BJ (cell line): ENCODE results near the gene DUSP2. TPM values are rescaled to one million over a fixed set of nuclear protein-coding genes. Genes with fewer than 3 reads are reported as not detected.
"Not testable (repeated sequence)": the region's sequence is repeated elsewhere in the genome, so short reads cannot be mapped to it uniquely, and the experiment has no call there.

Source experiments
- CTCF ChIA-PET: fragments of 350-600 bp; formaldehyde crosslinking; extraction: SDS; loops from one replicate; lab custom pipeline; 2021; ENCODE audit warnings: antibody characterized with exemption, inconsistent platforms; lab: Yijun Ruan, JAX
- POLR2A ChIA-PET: fragments of 300-600 bp; sonication (Branson Sonifier 250); formaldehyde crosslinking; extraction: SDS; loops from one replicate; lab custom pipeline; 2021; ENCODE audit warnings: antibody characterized with exemption; lab: Charles Lee
- DNase-seq: peaks from one replicate; pipeline ENCODE4 v3.0.0-alpha.2; 2011; ENCODE audit warnings: low read depth
- H3K27me3 ChIP-seq: 2 replicates; pipeline ENCODE4 v1.6.0; 2011; ENCODE audit warnings: low read length; ENCODE audit not compliant: control insufficient read depth, insufficient read depth
- H3K36me3 ChIP-seq: 2 replicates; pipeline ENCODE4 v1.5.1; 2011; ENCODE audit warnings: low read length; ENCODE audit not compliant: control insufficient read depth, insufficient read depth
- H3K4me3 ChIP-seq: 2 replicates; pipeline ENCODE4 v1.5.1; 2011; ENCODE audit warnings: low read depth, mild to moderate bottlenecking, control low read depth, low read length
- CTCF ChIP-seq: IDR thresholded peaks from 2 replicates; pipeline ENCODE4 v1.5.1; 2011; ENCODE audit warnings: low read depth, mild to moderate bottlenecking, control low read depth, inconsistent platforms, low read length, moderate library complexity; ENCODE audit not compliant: insufficient read depth
- polyA plus RNA-seq: library from polyadenylated mRNA; depleted of rRNA; stranded (reverse); fragments of >200 nt; gene quantifications from 2 replicates; pipeline ENCODE4 v1.2.3, GENCODE V29; 2011

The DUSP2 gene
- polyA plus RNA-seq, 1 experiment: 2.2 TPM

DNA sequence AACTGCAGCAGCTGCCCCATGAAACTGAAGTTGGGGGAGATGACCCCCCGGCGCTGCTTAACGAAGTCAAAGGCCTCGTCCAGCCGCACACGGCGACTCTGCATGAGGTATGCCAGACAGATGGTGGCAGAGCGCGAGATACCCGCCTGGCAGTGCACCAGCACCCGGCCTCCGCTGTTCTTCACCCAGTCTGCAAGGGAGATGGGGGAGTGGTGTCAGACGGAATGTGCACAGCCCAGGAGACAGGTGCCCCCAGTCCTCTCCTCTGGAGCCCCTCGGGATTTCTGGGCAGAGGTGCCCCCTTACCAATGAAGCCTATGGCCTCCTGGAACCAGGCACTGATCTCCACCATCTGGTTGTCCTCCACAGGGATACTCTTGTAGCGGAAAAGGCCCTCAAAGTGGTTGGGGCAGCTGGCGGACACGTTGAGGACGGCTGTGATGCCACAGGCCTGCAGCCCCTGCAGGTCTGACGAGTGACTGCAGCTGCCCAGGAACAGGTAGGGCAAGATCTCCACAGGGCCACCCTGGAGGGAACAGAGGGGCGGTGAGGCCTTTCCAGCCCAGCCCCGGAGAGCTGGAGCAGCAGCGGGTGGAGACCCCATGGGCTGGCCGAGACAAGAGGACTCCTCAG, 1.3 kb downstream of the DUSP2 start:
- Histone ChIP-seq H3K4me3 (peak overlapping the region; percentile 57), H3K36me3 (no peaks in the 10 kb centered on the region), H3K27me3 (no peaks in the 10 kb centered on the region)
- no peak for DNase-seq
- no peak for TF ChIP-seq CTCF
- POLR2A ChIA-PET: no interaction called here
- CTCF ChIA-PET: interaction anchor here (1.0 to 2.0 kb wide), 3 partner anchors 9 to 151 kb away, joined by 4 to 5 read pairs (median 4); no protein-coding TSS in a partner anchor

GRCh38 chr2:96143231-96143847, 1.9 kb downstream of the DUSP2 start:
- Histone ChIP-seq H3K27me3 (no peaks in the 10 kb centered on the region), H3K4me3 (no peak overlapping the region), H3K36me3 (no peaks in the 10 kb centered on the region)
- no peak for TF ChIP-seq CTCF
- ChIA-PET POLR2A (no interaction called here), CTCF (interaction anchor here (0.8 to 8.8 kb wide), 5 partner anchors 10 to 151 kb away, joined by 3 to 121 read pairs (median 4); no protein-coding TSS in a partner anchor)
- no peak for DNase-seq

GRCh38 chr2:96142217-96143113, 2.8 kb downstream of the DUSP2 start:
- Histone ChIP-seq H3K27me3 (0 out of 2 replicates have a peak, but pooled peaks cover 2% of the 10 kb centered on the region), H3K36me3 (no peaks in the 10 kb centered on the region), H3K4me3 (no peak overlapping the region)
- no peak for DNase-seq
- TF ChIP-seq CTCF: no peak
- CTCF ChIA-PET: interaction anchor here (0.7 to 8.8 kb wide), 5 partner anchors 10 to 150 kb away, joined by 3 to 121 read pairs (median 4); no protein-coding TSS in a partner anchor
- POLR2A ChIA-PET: no interaction called here

- POLR2A ChIA-PET, H3K27me3 ChIP-seq, H3K4me3 ChIP-seq, DNase-seq, H3K36me3 ChIP-seq: not testable (repeated sequence)
- CTCF ChIA-PET: interaction anchor here (8.8 kb wide), 1 partner anchor 33 kb away, joined by 121 read pairs; no protein-coding TSS in a partner anchor
Observed at GRCh38 chr2:96141624-96141967, 3.6 kb downstream of the DUSP2 start.

DNA sequence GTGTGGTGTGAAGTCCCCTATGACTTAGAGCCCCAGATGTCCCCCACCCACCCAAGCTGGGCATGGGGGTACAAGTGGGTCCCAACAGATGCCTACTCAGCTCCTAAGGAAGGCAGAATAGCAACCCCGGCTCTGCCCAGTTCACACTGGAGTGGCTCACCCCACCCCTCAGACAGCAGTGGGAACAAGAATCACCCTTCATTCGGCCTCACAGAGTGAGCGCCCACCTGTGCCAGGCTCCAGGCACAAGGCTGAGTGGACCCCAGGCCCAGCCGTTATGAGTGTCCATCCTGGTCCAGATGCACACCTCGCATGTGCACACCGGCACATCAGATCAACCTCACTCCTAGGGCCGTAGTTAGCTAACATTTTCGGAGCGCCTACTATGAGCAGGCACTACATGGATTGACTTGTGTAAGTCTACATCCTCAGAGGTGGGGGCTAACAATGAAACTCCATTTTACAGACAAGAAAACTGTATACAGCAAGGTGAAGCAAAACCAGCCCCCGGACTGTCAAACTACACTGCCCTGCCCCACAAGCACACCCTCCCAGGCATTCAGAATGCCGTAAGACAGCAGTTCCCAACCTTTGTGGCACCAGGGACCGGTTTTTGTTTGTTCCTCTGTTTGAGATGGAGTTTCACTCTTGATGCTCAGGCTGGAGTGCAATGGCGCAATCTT, 4.2 kb downstream of the DUSP2 start:
- DNase-seq: no peak
- POLR2A ChIA-PET: no interaction called here

More for the DNA sequence above, 4.2 kb downstream of the DUSP2 start:
- TF ChIP-seq CTCF: no peak
- Histone ChIP-seq H3K36me3 (no peaks in the 10 kb centered on the region), H3K4me3 (no peak overlapping the region), H3K27me3 (0 out of 2 replicates have a peak, but pooled peaks cover 2% of the 10 kb centered on the region)
- CTCF ChIA-PET: interaction anchor here (1.1 to 8.8 kb wide), 3 partner anchors 24 to 121 kb away, joined by 6 to 121 read pairs (median 62); partner anchors contain the start of gene ADRA2B
